Measurements from ENCODE around the gene TRIM15. TPM values are rescaled to one million over a fixed set of nuclear protein-coding genes. Genes with fewer than 3 reads are reported as not detected.

The TRIM15 gene
- total RNA-seq, 1 experiment from 2014 or later = 6.5 TPM

DNA sequence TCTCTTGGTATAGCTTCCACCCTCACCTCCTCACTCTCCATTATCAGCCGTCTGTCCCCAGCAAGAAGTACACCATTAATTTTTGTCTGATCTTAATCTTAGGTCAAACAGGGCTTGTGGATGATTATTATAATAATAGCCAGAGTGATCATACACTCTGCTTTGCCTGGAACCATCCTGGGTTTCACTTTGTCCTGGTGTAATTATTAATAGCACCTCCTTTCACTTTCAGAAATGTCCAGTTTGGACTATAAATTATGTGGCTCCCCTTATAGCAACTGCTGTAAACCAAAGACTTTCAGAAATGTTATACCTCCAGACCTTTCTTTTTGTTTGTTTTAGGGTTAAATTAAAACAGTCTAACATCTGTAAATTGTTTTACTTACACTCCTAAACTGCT, 49.5 kb upstream of the TRIM15 start:
- Histone ChIP-seq H3K9me2 (ENCODE audit: insufficient read depth) (no peaks in the 10 kb centered on the region), H3K4me2 (ENCODE audit: low read length) (no peak overlapping the region), H3K79me2 (ENCODE audit: insufficient read depth, low read length) (no peaks in the 10 kb centered on the region), H4K20me1 (ENCODE audit: insufficient read depth) (no peaks in the 10 kb centered on the region), H3K27ac (ENCODE audit: low read depth, low read length) (no peak overlapping the region), H3K9me3 (ENCODE audit: control insufficient read depth in 1 of 2, insufficient read depth in 1 of 2, low read depth in 1 of 2, low read length in 2 of 2) (no peaks in the 10 kb centered on the region), H3K27me3 (ENCODE audit: insufficient read depth, low read length) (no peaks in the 10 kb centered on the region), H3K4me3 (replicated peaks in 1 of 2; ENCODE audit: low read depth in 1 of 2, low read length in 2 of 2) (no peak overlapping the region), H2AFZ (ENCODE audit: low read depth, low read length, poor library complexity, severe bottlenecking) (no peak overlapping the region), H3K36me3 (ENCODE audit: control insufficient read depth in 1 of 2, insufficient read depth in 2 of 2, low read length in 2 of 2) (no peaks in the 10 kb centered on the region), H3K9ac (ENCODE audit: low read length) (no peak overlapping the region), H3K4me1 (ENCODE audit: control insufficient read depth in 1 of 2, insufficient read depth in 2 of 2, low read length in 2 of 2) (peaks cover 0 to 6% of the 10 kb centered on the region in 2 experiments; a peak in 3 of 4 replicates)
- POLR2A ChIA-PET = no interaction called here
- intact Hi-C loops (cut with micrococcal nuclease) = no loop called here
- CTCF ChIA-PET = no interaction called here
- DNase-seq (ENCODE audit: low read depth, low spot score) (no peak), ATAC-seq (no peak)
- no peak for TF ChIP-seq ZFX (IDR thresholded peaks at IDR 0.05)
- TF ChIP-seq, protein P1, sequence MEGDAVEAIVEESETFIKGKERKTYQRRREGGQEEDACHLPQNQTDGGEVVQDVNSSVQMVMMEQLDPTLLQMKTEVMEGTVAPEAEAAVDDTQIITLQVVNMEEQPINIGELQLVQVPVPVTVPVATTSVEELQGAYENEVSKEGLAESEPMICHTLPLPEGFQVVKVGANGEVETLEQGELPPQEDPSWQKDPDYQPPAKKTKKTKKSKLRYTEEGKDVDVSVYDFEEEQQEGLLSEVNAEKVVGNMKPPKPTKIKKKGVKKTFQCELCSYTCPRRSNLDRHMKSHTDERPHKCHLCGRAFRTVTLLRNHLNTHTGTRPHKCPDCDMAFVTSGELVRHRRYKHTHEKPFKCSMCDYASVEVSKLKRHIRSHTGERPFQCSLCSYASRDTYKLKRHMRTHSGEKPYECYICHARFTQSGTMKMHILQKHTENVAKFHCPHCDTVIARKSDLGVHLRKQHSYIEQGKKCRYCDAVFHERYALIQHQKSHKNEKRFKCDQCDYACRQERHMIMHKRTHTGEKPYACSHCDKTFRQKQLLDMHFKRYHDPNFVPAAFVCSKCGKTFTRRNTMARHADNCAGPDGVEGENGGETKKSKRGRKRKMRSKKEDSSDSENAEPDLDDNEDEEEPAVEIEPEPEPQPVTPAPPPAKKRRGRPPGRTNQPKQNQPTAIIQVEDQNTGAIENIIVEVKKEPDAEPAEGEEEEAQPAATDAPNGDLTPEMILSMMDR (IDR thresholded peaks at IDR 0.05 in 2 of 3, conservative IDR thresholded peaks at IDR 0.05 in 1 of 3; ENCODE audit: borderline replicate concordance in 1 of 3, insufficient read depth in 1 of 3, low read depth in 2 of 3, low read length in 2 of 3) = no peak
- TF ChIP-seq ELF1 (IDR thresholded peaks at IDR 0.05; ENCODE audit: borderline replicate concordance, low read depth) = no peak
- no peak for TF ChIP-seq EZH2 (IDR thresholded peaks at IDR 0.05)
- TF ChIP-seq, protein P2, sequence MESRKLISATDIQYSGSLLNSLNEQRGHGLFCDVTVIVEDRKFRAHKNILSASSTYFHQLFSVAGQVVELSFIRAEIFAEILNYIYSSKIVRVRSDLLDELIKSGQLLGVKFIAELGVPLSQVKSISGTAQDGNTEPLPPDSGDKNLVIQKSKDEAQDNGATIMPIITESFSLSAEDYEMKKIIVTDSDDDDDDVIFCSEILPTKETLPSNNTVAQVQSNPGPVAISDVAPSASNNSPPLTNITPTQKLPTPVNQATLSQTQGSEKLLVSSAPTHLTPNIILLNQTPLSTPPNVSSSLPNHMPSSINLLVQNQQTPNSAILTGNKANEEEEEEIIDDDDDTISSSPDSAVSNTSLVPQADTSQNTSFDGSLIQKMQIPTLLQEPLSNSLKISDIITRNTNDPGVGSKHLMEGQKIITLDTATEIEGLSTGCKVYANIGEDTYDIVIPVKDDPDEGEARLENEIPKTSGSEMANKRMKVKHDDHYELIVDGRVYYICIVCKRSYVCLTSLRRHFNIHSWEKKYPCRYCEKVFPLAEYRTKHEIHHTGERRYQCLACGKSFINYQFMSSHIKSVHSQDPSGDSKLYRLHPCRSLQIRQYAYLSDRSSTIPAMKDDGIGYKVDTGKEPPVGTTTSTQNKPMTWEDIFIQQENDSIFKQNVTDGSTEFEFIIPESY (IDR thresholded peaks at IDR 0.05; ENCODE audit: extremely low read depth, insufficient replicate concordance, low read length) = no peak
- BruUV-seq (replicated peaks) = no TSS peak
- RAD21 ChIA-PET (ENCODE audit: low non-redundant PET in 1 of 2, low total read pairs in 2 of 2, uncharacterized antibody in 2 of 2, unreplicated experiment in 2 of 2) = no interaction called here

Data from HCT116 (cell line).